ENCODE results near the gene ERICH6.

DNA sequence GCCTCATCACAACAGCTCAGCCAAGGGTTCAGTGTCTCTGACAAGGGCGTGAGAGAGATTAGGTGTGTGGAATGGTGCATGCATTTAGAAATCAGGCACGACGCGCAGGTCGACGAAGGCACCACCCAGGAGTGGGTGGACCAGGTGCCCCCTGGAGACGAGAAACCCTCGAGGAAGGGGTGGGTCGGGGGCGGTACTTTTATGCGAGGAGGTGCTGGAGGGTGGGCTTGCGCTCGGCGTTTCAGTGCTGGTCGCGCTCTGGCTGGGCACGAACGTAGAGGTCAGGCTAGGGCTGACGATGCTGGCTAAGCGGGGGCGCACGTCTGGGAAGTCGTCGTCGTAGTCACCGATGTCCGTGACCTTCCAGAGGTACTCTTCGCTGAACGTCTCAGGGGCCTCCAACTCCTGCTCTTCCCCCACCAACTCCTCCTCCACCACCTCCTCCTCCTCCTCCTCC is 393 bp downstream of the ERICH6 start:
- TF ChIP-seq, protein P1, sequence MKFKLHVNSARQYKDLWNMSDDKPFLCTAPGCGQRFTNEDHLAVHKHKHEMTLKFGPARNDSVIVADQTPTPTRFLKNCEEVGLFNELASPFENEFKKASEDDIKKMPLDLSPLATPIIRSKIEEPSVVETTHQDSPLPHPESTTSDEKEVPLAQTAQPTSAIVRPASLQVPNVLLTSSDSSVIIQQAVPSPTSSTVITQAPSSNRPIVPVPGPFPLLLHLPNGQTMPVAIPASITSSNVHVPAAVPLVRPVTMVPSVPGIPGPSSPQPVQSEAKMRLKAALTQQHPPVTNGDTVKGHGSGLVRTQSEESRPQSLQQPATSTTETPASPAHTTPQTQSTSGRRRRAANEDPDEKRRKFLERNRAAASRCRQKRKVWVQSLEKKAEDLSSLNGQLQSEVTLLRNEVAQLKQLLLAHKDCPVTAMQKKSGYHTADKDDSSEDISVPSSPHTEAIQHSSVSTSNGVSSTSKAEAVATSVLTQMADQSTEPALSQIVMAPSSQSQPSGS (tag by site-specific recombination; IDR thresholded peaks at IDR 0.05; ENCODE audit: low read depth), result no peak
- TF ChIP-seq, protein P2, sequence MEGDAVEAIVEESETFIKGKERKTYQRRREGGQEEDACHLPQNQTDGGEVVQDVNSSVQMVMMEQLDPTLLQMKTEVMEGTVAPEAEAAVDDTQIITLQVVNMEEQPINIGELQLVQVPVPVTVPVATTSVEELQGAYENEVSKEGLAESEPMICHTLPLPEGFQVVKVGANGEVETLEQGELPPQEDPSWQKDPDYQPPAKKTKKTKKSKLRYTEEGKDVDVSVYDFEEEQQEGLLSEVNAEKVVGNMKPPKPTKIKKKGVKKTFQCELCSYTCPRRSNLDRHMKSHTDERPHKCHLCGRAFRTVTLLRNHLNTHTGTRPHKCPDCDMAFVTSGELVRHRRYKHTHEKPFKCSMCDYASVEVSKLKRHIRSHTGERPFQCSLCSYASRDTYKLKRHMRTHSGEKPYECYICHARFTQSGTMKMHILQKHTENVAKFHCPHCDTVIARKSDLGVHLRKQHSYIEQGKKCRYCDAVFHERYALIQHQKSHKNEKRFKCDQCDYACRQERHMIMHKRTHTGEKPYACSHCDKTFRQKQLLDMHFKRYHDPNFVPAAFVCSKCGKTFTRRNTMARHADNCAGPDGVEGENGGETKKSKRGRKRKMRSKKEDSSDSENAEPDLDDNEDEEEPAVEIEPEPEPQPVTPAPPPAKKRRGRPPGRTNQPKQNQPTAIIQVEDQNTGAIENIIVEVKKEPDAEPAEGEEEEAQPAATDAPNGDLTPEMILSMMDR (tag by site-specific recombination; IDR thresholded peaks at IDR 0.05), result no peak
- TF ChIP-seq ZBTB8A (tag by site-specific recombination; IDR thresholded peaks at IDR 0.05) (no peak), ZNF202 (tag by site-specific recombination; IDR thresholded peaks at IDR 0.05; ENCODE audit: borderline replicate concordance) (no peak)
- TF ChIP-seq, protein P3, sequence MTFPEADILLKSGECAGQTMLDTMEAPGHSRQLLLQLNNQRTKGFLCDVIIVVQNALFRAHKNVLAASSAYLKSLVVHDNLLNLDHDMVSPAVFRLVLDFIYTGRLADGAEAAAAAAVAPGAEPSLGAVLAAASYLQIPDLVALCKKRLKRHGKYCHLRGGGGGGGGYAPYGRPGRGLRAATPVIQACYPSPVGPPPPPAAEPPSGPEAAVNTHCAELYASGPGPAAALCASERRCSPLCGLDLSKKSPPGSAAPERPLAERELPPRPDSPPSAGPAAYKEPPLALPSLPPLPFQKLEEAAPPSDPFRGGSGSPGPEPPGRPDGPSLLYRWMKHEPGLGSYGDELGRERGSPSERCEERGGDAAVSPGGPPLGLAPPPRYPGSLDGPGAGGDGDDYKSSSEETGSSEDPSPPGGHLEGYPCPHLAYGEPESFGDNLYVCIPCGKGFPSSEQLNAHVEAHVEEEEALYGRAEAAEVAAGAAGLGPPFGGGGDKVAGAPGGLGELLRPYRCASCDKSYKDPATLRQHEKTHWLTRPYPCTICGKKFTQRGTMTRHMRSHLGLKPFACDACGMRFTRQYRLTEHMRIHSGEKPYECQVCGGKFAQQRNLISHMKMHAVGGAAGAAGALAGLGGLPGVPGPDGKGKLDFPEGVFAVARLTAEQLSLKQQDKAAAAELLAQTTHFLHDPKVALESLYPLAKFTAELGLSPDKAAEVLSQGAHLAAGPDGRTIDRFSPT (tag by site-specific recombination; IDR thresholded peaks at IDR 0.05), result no peak
